Measurements from ENCODE around the gene ZC3HAV1L.

GRCh38 chr7:139058943-139059342 lies 23.1 kb upstream of the ZC3HAV1L start:
- TF ChIP-seq POLR2A (IDR thresholded peaks at IDR 0.05) = no peak
- no peak for TF ChIP-seq CTCF (IDR thresholded peaks at IDR 0.05)
- no peak for TF ChIP-seq EP300 (IDR thresholded peaks at IDR 0.05)
- no peak for TF ChIP-seq POLR2AphosphoS5 (IDR thresholded peaks at IDR 0.05)
